Right lung (tissue), 5 donors: ENCODE data around the gene TOMM7. TPM values are rescaled to one million over a fixed set of nuclear protein-coding genes. Genes with fewer than 3 reads are reported as not detected.
"Not testable (repeated sequence)": the region's sequence is repeated elsewhere in the genome, so short reads cannot be mapped to it uniquely, and the experiment has no call there.

ENCODE experiments used
- DNase-seq, 2 donors: peaks; one replicate each; pipeline ENCODE4 v3.0.0-alpha.2; 2013
- polyA plus RNA-seq, 5 donors: library from polyadenylated mRNA; unstranded; fragments of 120-200 nt; gene quantifications; one replicate each; pipeline versions ENCODE4 v1.2.1 to v1.2.3, GENCODE V29; 2013; ENCODE audit warnings: inconsistent platforms in 1 of 5, low replicate concordance in 1 of 5; ENCODE audit not compliant: insufficient read length in 5 of 5, insufficient read depth in 1 of 5

The TOMM7 gene
- polyA plus RNA-seq, 5 donors, result 475 to 581 (median 500) TPM

DNA sequence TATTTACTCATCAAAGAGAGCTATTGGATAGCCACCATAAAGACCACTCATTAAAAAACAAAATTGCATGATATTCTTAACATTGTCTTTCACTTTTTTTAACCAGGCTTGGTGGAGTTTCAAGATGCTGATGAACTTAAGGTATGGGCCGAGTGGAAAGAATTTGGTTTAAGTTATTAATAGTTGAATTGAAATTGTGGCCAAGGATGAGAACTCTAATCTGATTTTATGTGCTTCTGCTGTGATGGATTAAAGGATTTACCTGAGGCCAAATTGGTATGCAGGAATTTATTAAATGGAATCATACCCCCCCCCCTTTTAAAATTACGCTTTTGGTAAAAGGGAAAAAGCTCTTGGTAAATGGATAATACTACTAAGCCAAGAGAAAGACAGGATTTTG, 33.8 kb upstream of the TOMM7 start:
- DNase-seq, result no peak

DNA sequence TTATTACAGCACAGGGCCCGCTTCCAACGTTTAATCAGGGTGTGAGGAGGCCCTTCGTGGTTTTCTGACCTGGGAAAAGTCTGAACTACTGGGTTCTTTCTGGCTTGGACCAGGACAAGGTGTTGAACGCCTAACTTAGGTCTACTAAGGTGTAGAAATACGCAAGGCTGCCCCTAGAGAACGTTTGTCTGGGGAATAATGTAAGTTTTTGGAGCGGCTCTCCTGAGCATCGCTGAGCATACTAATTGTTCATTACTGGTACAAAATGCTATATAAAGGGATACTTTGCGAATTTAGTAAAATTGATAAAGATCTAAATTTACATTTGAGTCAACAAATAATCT, 32.4 kb upstream of the TOMM7 start:
- no peak for DNase-seq

DNA sequence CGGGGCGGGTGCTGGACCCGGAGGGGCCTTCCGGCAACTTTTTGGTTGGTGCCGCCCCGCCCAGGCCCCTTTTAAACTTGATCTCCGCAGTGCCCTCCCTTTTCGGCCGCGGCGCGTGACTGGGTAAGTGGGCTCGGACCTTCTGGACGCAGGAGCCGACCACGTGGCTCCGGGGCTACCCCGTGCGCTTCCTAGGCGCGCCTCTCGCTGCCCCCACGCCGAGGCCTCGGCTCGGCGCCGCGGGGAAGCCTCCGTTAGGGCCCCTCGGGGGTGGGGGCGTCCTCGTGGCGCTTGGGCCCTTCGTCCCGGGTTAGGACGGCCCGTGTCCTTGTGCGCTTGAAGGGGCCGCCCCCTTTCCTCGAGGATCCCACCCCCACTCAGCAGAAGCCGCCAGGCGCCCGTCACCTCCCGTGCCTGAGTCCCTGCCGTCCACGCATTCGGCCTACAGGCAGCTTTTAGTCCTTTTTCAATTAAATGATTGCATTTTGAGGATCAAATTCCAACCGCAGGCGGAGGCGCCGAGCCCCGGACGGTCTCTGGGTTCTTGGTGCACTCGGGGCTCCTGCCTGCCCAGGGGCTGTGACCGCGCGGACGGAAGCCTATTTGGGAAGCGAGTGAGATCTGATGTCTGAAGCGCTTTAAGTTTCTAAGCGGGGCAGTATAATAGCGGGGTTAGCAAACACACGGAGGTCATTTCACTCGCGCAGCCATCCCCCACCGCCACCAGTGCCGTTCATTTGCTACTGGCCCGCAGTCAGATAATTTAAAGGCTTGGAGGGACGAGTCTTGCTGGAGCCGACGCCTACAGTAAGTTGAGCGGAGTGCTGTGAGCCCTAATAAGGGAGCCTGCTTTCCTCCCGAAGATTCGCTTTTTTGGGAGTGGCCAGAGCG, 31.8 kb upstream of the TOMM7 start:
- peak; percentile 74 to 77 for DNase-seq

- DNase-seq, result no peak
These were observed 31.1 kb upstream of the TOMM7 start for GRCh38 chr7:22853674-22854157.

DNA sequence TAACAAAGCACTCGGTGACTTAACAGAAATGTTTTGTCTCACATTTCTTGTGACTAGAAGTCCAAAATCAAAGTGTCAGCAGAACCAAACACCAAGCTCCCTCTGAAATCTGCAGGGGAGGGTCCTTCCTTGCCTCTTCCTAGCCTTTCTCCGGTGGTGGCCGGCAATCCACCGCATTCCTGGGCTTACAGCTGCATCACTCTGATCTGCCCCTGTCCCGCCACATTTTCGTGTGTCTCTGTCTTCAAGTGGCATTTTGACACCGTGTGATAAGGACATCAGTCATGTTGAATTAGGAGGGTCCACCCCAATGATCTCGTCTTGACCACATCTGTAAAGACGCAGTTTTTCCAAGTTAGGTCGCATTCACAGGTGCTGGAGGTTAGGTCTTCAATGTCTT, 30.5 kb upstream of the TOMM7 start:
- no peak for DNase-seq

GRCh38 chr7:22851145-22851544, 28.5 kb upstream of the TOMM7 start:
- no peak for DNase-seq

DNA sequence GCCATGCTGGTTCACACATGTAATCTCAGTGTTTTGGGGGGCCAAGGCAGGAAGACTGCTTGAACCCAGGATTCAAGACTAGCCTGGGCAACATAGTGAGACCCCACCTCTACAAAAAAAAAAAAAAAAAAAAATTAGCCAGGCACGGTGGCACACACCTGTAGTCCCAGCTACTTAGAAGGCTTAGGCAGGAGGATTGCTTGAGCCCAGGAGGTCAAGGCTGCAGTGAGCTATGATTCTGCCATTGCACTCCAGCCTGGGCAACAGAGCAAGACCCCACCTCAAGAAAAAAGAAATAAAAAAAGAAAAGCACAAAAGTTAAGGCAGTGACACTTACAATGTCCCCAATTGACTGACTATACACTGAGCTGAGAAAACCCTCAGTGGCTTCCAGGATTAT, 27.7 kb upstream of the TOMM7 start:
- not testable (repeated sequence) for DNase-seq

GRCh38 chr7:22849662-22850061, 27.0 kb upstream of the TOMM7 start:
- DNase-seq, result no peak

- no peak for DNase-seq
These were observed 26.5 kb upstream of the TOMM7 start for GRCh38 chr7:22849172-22849571.

DNA sequence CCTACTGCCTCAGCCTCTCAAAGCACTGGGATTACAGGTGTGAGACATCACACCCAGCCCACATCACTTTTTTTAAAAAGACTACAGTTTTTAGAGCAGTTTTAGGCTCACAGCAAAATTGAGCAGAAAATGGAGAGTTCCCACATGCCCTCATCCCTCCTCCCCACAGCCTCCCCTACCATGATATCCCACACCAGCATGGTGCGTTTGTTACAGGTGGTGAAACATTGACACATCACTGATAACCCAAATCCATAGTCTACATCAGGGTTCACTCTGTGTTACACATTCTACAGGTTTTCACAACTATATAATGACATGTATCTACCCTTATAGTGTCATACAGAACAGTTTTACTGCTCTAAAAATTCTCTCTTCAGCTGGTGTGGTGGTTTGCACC, 24.3 kb upstream of the TOMM7 start:
- DNase-seq, result no peak

DNA sequence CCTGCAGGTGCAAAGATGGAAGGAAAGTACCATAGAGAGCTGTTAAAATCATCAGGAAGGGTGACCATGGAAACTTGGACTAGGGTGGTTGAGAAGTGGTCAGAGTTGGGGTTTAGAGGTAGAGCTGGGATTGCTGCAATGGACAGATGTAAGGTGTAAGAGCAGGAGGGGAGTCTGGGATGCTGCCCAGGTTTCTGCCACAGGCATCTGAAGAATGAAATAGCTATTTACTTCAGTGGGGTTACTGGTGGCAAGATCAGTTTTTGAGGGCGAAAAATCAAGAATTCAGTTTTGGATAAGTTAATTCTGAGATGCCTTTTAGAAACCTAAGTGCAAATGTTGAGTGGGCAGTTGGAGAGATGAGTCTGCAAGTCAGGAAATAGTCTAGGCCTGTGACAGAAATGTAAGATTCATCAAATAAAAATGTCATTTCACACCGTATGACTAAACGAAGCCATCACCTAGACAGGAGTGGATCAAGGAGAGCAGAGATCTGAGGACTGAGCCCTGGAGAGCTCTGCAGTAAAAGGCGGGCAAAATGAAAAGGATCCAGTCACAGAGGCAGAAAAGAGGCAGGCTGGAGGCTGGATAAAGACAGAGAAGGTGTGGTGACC, 22.7 kb upstream of the TOMM7 start:
- no peak for DNase-seq

GRCh38 chr7:22843681-22844309, 21.1 kb upstream of the TOMM7 start:
- DNase-seq, result no peak

DNA sequence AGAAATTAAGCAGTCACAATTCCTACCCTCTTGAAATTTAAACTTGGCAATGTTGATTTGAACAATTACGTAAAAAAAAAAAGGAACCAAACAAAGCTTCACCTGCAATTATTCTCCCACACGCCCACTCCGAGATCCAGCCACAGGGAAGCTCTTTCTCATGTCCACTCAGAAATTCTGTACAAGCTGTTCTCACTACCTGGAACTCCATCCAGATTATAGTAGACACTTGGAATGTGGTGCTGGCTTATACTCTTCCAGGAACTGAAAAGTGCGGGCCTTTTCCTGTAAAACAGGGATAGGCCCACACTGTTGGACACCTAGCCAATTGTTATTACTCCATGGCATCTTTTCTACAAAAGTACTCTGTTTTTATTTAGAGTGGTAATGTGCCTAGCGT, 20.3 kb upstream of the TOMM7 start:
- no peak for DNase-seq

GRCh38 chr7:22842383-22842941, 19.8 kb upstream of the TOMM7 start:
- DNase-seq, result no peak

DNA sequence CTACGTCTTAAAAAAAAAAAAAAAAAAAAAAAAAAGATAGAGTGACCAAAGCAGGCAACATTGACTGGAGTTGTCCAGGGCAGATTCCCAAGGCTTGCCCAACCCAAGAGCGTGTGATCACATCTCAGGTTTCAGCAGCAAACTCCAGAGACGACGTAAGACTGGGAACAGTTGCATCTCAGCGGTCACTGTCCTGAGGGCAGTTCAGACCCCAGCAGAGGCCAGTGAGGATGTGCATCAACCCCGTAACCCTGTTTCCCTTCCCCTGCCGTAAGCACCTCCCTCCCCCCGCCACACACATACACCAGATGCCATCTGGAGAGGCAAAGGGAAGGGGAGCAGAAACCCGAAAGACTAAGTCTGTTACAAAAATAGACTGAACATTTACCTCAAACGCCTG, 19.3 kb upstream of the TOMM7 start:
- DNase-seq, result no peak

- no peak for DNase-seq
These were observed 14.7 kb upstream of the TOMM7 start for GRCh38 chr7:22837308-22837707.

GRCh38 chr7:22836506-22836905, 13.9 kb upstream of the TOMM7 start:
- not testable (repeated sequence) for DNase-seq

DNA sequence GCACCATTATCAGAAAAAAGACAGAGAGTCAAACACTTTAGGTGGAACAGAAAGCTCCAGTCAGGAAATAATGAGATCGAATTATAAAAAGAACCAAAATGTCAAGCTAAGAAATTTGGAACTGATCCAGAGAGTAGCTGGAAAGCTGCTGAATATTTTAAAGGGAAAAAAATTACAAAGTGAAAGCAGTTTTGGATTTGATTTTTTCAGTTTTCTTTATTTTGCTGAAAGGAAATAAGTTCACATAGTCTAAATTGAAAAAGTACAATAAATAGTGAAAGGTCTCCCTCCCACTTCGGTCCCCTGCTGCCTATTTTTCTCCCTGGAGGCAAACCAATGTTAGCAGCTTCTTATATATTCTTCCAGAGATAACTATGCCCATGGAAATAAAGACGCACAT, 11.3 kb upstream of the TOMM7 start:
- no peak for DNase-seq

DNA sequence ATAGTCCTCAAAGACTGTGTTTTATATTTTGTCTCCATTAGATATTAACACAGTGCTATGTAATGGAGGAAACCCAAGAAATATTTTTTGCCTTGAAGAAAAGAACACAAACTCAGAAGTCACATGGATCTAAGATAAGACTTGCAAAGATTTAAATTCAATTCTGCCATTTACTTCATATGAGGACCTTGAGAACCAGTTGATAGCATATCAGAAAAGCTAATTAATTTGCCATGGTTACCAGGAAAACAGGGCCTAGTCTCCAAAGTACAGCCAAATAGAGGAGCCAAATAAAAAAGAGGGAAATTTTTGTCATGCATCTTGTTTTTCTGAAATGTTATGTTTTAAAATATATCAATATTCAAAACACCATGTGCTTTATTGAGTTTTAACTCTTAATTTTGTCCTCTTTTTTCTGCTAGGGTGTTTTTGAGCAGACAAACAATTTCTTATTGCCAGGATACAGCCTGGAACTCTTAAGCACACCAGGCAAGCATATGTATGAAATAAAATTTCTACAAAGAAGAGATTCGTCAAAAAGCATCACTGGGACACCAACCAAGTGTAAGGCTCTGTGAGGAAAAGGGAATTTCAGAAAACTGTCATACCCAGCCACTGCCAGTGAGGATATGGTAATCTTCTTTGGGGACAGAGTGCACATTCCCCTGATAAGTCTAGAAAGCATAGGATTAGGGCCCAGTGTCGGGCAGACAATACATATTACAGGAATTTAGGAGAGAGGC, 10.6 kb upstream of the TOMM7 start:
- DNase-seq, result no peak

DNA sequence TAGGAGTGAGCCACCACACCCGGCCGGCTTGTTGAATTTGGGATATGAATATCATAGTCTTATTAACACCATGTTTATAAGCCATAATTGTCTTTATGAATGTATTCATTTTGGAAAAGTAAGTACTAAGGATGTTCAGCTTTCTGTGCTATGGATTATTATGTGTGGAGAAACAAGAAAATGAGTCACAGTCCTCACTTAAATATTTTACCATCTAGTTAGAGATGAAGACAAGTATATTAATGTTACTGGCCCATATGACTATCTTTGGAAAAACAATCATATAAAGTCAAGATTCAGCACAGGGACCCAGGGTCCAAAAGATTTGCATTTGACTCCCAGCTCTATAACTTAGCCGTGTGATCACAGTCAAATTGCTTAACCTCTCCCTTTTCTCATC, 9.8 kb upstream of the TOMM7 start:
- no peak for DNase-seq

GRCh38 chr7:22831602-22832305, 9.1 kb upstream of the TOMM7 start:
- no peak for DNase-seq
